ENCODE measurements around the gene HK2.

Gene HK2

GRCh38 chr2:74883011-74883410, 49.1 kb downstream of the HK2 start:
- DNase-seq (ENCODE audit: insufficient read length, low spot score) (no peak), FAIRE-seq (no peak)
- TF ChIP-seq SPI1 (IDR thresholded peaks at IDR 0.05; ENCODE audit: low read depth, low read length): no peak
- TF ChIP-seq POLR2AphosphoS5 (IDR thresholded peaks at IDR 0.05; ENCODE audit: low read depth, low read length): no peak
- no peak for TF ChIP-seq PAX5 (IDR thresholded peaks at IDR 0.05; ENCODE audit: insufficient read depth, low read length, severe bottlenecking)

GRCh38 chr2:74884118-74884762, 50.3 kb downstream of the HK2 start:
- no peak for FAIRE-seq
- TF ChIP-seq PAX5 (IDR thresholded peaks at IDR 0.05; ENCODE audit: insufficient read depth, low read length, severe bottlenecking) (no peak), POU2F2 (IDR thresholded peaks at IDR 0.05; ENCODE audit: low read depth, low read length) (no peak), POLR2AphosphoS5 (IDR thresholded peaks at IDR 0.05; ENCODE audit: low read depth, low read length) (no peak), TAF1 (IDR thresholded peaks at IDR 0.05; ENCODE audit: low read depth, low read length) (no peak), POLR2A (IDR thresholded peaks at IDR 0.05; ENCODE audit: low read depth, low read length) (no peak), SPI1 (IDR thresholded peaks at IDR 0.05; ENCODE audit: low read depth, low read length) (no peak)
- no peak for DNase-seq (ENCODE audit: insufficient read length, low spot score)

- DNase-seq (ENCODE audit: insufficient read length, low spot score): no peak
- FAIRE-seq: no peak
- TF ChIP-seq TAF1 (IDR thresholded peaks at IDR 0.05; ENCODE audit: low read depth, low read length) (no peak), POU2F2 (IDR thresholded peaks at IDR 0.05; ENCODE audit: low read depth, low read length) (no peak), PAX5 (IDR thresholded peaks at IDR 0.05; ENCODE audit: insufficient read depth, low read length, severe bottlenecking) (no peak), POLR2A (IDR thresholded peaks at IDR 0.05; ENCODE audit: low read depth, low read length) (no peak), POLR2AphosphoS5 (IDR thresholded peaks at IDR 0.05; ENCODE audit: low read depth, low read length) (no peak), SPI1 (IDR thresholded peaks at IDR 0.05; ENCODE audit: low read depth, low read length) (no peak)
Measured at GRCh38 chr2:74884866-74885265, 50.9 kb downstream of the HK2 start.

- TF ChIP-seq POLR2AphosphoS5 (IDR thresholded peaks at IDR 0.05; ENCODE audit: low read depth, low read length) (no peak), POLR2A (IDR thresholded peaks at IDR 0.05; ENCODE audit: low read depth, low read length) (no peak), PAX5 (IDR thresholded peaks at IDR 0.05; ENCODE audit: insufficient read depth, low read length, severe bottlenecking) (no peak), SPI1 (IDR thresholded peaks at IDR 0.05; ENCODE audit: low read depth, low read length) (no peak), TAF1 (IDR thresholded peaks at IDR 0.05; ENCODE audit: low read depth, low read length) (no peak), POU2F2 (IDR thresholded peaks at IDR 0.05; ENCODE audit: low read depth, low read length) (no peak)
- DNase-seq (ENCODE audit: insufficient read length, low spot score) (no peak), FAIRE-seq (no peak)
Measured at GRCh38 chr2:74886251-74886650, 52.3 kb downstream of the HK2 start.

GRCh38 chr2:74886811-74887210, 52.9 kb downstream of the HK2 start:
- TF ChIP-seq PAX5 (IDR thresholded peaks at IDR 0.05; ENCODE audit: insufficient read depth, low read length, severe bottlenecking): no peak
- TF ChIP-seq POLR2A (IDR thresholded peaks at IDR 0.05; ENCODE audit: low read depth, low read length): no peak
- TF ChIP-seq TAF1 (IDR thresholded peaks at IDR 0.05; ENCODE audit: low read depth, low read length): no peak
- no peak for TF ChIP-seq SPI1 (IDR thresholded peaks at IDR 0.05; ENCODE audit: low read depth, low read length)
- TF ChIP-seq POLR2AphosphoS5 (IDR thresholded peaks at IDR 0.05; ENCODE audit: low read depth, low read length): no peak
- TF ChIP-seq POU2F2 (IDR thresholded peaks at IDR 0.05; ENCODE audit: low read depth, low read length): no peak
- no peak for FAIRE-seq
- no peak for DNase-seq (ENCODE audit: insufficient read length, low spot score)

- DNase-seq (ENCODE audit: insufficient read length, low spot score) (no peak), FAIRE-seq (no peak)
- no peak for TF ChIP-seq SPI1 (IDR thresholded peaks at IDR 0.05; ENCODE audit: low read depth, low read length)
- no peak for TF ChIP-seq POU2F2 (IDR thresholded peaks at IDR 0.05; ENCODE audit: low read depth, low read length)
- no peak for TF ChIP-seq TAF1 (IDR thresholded peaks at IDR 0.05; ENCODE audit: low read depth, low read length)
- TF ChIP-seq POLR2A (IDR thresholded peaks at IDR 0.05; ENCODE audit: low read depth, low read length): no peak
- no peak for TF ChIP-seq POLR2AphosphoS5 (IDR thresholded peaks at IDR 0.05; ENCODE audit: low read depth, low read length)
- TF ChIP-seq PAX5 (IDR thresholded peaks at IDR 0.05; ENCODE audit: insufficient read depth, low read length, severe bottlenecking): no peak
Measured at GRCh38 chr2:74887445-74887951, 53.6 kb downstream of the HK2 start.

- TF ChIP-seq SPI1 (IDR thresholded peaks at IDR 0.05; ENCODE audit: low read depth, low read length) (no peak), POLR2A (IDR thresholded peaks at IDR 0.05; ENCODE audit: low read depth, low read length) (no peak)
- FAIRE-seq (no peak), DNase-seq (ENCODE audit: insufficient read length, low spot score) (no peak)
Measured at GRCh38 chr2:74887960-74888700, 54.2 kb downstream of the HK2 start.

GRCh38 chr2:74889159-74889558, 55.2 kb downstream of the HK2 start:
- TF ChIP-seq POLR2AphosphoS5 (IDR thresholded peaks at IDR 0.05; ENCODE audit: low read depth, low read length) (no peak), SPI1 (IDR thresholded peaks at IDR 0.05; ENCODE audit: low read depth, low read length) (no peak), PAX5 (IDR thresholded peaks at IDR 0.05; ENCODE audit: insufficient read depth, low read length, severe bottlenecking) (no peak), POLR2A (IDR thresholded peaks at IDR 0.05; ENCODE audit: low read depth, low read length) (no peak), POU2F2 (IDR thresholded peaks at IDR 0.05; ENCODE audit: low read depth, low read length) (no peak), TAF1 (IDR thresholded peaks at IDR 0.05; ENCODE audit: low read depth, low read length) (no peak)
- no peak for FAIRE-seq
- no peak for DNase-seq (ENCODE audit: insufficient read length, low spot score)

- FAIRE-seq: no peak
- DNase-seq (ENCODE audit: insufficient read length, low spot score): no peak
- TF ChIP-seq POLR2AphosphoS5 (IDR thresholded peaks at IDR 0.05; ENCODE audit: low read depth, low read length) (no peak), TAF1 (IDR thresholded peaks at IDR 0.05; ENCODE audit: low read depth, low read length) (no peak), POLR2A (IDR thresholded peaks at IDR 0.05; ENCODE audit: low read depth, low read length) (no peak), PAX5 (IDR thresholded peaks at IDR 0.05; ENCODE audit: insufficient read depth, low read length, severe bottlenecking) (no peak), SPI1 (IDR thresholded peaks at IDR 0.05; ENCODE audit: low read depth, low read length) (no peak), POU2F2 (IDR thresholded peaks at IDR 0.05; ENCODE audit: low read depth, low read length) (no peak)
Measured at GRCh38 chr2:74890711-74891110, 56.8 kb downstream of the HK2 start.

Measured in GM12891 (cell line).